Ureter (tissue), 1 donor: ENCODE measurements around the gene PRR16. TPM values are rescaled to one million over a fixed set of nuclear protein-coding genes. Genes with fewer than 3 reads are reported as not detected.

Experiments
- DNase-seq: peaks from one replicate; pipeline ENCODE4 v3.0.0-alpha.2; 2020; ENCODE audit warnings: low spot score
- total RNA-seq: library from RNA; stranded (reverse); gene quantifications from one replicate; pipeline ENCODE4 v1.2.4, GENCODE V29; 2023
- donor health status: DM: yes; HTN: yes; CAD: no.

Gene PRR16
- total RNA-seq, 1 donor from 2014 or later, result 4.2 TPM

GRCh38 chr5:120463006-120463680 is 957 bp upstream of the PRR16 start:
- no peak for DNase-seq

DNA sequence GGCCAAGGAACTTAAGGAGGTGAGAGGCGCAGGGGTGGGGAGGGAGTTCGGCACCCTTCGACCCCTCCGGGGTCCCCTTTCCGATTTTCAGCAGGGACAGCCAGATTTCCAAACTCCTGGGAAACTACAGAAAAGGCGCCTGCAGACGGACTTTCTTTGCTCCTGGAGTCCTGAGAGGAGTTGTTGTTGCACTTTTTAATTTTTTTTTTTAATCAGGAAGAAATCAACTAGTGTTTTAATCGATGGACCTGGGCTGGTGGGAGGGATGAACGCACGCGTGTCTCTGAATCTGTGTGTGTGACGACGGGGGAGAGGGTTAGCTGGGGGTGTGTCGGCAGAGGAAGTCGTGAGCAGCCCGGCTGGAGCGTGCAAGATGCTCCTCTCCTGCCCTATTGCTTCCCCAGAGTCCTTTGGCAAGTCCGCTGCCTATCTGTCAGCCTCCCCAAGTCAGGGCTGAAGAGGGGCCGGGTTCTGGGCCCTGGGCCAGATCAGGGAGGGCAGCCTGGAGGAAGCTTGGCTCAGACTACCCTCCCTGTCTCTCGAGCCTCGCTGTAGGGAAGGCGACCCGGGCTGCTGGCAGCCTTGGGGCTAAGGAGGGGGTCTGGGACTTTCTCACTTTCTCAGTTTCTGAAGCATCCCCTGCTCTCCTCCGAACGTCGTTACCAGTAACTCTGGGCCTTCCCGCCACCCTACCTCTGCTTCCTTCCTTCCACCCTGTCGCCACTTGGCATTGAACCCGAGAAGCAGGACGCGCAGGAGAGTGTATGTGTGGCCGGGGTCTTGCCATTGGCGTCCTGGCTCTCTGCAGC is 731 bp downstream of the PRR16 start:
- DNase-seq, result peak; percentile 43

- peak; percentile 45 for DNase-seq
Measured at GRCh38 chr5:120465436-120465961, 1.4 kb downstream of the PRR16 start.

DNA sequence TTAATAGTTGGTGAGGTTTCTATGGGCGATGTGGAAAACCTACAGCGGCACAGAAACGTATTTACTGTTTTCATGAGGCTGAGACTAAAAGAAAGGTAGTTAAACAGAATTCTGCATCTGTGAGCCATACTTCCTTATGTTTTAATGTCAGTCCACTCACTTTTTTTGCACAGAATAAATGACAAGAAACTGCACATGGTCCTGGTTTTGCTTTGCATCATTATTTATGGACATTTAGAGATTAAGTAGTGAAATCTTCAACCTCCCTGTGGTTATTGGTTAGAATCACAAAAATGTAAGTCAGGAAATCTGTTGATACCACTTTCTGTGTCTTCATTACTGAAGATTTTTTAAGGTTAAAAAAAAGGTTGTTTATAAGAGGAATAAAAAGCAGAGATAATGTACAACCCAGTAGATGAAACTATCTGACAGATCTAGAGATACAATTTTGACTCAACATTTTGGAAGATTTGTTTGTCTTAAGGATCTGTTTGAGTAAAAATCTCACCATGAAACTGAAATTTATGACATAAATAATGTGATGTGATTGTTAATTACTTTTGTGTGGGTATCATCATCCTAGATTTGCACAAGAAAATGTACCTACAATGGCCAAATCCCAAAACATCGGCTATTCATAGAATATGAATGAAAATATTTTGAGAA is 2.4 kb downstream of the PRR16 start:
- no peak for DNase-seq

GRCh38 chr5:120471971-120472370 is 7.9 kb downstream of the PRR16 start:
- DNase-seq, result no peak

DNA sequence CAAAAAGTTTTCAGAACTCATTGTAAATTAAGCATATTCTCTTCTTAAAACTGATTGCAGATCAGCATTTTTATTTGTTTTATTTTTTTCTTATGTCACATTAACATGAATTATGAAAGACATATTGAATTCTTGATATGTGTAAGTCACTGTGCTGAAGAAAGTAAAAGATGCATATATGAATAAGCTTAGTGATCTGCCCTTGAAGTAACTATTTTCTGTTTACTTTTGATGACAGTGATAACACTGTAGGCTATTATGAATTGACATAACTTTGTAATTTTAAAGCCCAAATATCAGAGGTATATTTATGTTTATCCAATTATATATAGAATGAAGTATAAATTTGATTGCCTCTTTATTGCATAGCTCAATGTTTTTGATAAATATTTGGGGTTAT is 8.8 kb downstream of the PRR16 start:
- no peak for DNase-seq

DNA sequence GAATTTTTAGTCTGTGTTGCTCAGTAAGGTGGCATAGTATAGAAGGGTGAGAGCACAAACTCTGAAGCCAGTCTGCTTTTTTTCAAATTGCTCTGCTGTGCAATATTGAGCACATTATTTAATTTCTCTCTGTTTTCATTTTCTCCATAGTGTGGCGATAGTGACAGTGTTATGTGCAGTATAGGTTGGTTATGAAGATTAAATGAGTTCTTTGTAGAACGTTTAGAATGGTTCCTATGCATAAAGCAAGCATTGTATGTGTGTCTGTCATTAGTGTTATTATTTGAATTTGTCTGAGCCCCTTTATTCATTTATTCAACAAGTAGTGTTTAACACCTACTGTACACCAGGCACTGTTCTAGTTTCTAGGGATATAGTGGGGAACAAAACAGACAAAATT is 9.2 kb downstream of the PRR16 start:
- DNase-seq, result no peak

DNA sequence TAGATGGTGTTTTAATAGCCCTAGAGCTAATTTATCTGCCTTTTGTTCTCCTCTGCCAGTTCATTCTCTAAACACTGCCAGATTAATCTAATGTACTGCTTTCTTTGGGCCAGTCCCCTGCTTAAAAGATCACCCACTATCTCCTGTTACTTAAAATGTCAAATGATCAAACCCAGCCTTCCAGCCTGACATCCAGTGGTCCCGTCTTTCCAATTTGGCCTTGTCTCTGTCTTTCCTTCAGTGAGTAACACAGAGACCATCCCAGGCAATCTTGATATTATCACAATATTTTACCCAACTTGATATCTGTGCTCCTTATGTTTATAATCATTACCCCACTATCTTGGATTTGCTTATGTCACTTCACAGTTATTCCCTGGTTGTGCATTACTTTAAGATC is 12.0 kb downstream of the PRR16 start:
- no peak for DNase-seq

DNA sequence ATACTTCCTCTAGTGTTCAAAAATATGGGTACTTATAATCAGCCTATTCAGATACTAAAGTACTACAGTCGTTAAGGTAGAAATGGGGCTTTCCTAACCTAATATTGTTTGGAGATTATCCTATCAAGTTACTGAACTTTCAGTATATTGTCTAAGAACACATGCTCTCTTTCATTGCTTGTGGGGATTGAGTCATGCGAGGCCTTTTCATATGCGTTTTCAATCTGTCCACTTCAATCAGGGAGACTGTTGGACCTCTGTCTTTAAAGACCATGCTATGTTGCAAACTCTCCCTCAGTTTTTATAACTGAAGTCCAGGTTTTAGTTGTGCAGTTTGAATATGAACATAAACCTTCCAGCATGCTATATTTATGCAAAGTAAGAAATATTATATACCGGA is 15.0 kb downstream of the PRR16 start:
- no peak for DNase-seq

DNA sequence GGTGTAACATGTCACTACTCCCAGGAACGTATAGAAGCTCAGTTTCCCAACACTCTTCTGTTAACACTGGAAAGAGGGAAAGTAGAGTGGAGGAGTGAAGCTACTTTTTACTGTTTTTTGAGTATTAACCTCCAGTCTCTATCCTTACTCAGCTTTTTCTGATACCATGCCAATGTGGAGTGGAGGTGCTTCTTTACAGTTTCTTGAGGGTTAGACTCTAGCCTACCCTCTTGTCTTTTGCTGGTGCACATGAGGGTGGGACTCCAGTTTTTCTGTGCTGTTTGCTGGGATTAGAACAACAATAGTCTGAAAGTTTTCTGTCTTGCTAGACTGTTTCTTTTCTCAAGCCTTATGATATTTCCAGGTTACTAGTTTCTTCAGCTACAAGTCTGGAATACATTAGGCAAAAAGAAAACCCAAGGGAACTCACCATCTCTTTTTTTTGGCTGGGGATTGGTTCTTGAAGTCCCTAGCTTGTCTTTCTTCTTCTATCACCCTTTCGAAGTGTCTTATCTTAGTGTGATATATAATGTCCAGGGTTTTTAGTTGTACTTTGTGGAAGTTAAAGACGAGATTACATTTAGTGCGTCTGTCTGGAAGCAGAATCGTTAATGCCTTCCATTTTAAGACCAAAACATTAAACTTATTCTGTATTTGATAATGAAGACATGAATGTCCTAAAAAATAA is 35.9 kb downstream of the PRR16 start:
- DNase-seq, result no peak

- no peak for DNase-seq
Measured at GRCh38 chr5:120502531-120502930, 38.4 kb downstream of the PRR16 start.

GRCh38 chr5:120503341-120503740 is 39.2 kb downstream of the PRR16 start:
- DNase-seq, result no peak

DNA sequence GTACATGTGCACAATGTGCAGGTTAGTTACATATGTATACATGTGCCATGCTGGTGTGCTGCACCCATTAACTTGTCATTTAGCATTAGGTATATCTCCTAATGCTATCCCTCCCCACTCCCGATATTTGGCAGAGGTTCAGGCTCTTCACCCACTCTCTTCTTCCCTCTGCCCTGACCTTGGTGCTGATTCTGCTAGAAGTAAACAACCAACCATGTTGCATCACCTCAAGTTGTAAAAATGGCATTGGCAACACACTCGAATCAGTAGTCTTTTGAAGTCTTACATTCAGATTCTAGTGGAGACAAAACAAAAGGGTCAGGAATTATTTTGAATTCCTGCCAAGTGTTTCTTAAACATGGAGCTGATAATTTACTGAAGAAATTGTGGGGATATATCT is 40.0 kb downstream of the PRR16 start:
- DNase-seq, result no peak

DNA sequence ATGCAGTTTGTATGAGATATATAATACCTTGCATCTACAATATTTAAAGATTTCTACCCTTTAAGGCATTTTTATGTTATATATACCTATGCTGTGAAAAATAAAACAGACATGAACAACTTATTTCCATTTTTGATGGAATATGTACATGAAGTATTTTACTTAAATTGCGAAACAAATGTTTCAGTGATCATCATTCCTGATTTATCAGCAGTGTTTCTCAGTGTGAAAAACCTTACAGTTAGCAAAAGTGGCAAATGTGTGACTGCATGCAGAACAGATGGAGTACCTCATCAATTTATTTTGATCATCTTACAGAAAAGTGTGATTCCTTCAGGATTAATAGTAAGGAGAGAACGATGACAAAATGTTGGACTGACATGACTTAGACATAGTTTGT is 43.1 kb downstream of the PRR16 start:
- no peak for DNase-seq

DNA sequence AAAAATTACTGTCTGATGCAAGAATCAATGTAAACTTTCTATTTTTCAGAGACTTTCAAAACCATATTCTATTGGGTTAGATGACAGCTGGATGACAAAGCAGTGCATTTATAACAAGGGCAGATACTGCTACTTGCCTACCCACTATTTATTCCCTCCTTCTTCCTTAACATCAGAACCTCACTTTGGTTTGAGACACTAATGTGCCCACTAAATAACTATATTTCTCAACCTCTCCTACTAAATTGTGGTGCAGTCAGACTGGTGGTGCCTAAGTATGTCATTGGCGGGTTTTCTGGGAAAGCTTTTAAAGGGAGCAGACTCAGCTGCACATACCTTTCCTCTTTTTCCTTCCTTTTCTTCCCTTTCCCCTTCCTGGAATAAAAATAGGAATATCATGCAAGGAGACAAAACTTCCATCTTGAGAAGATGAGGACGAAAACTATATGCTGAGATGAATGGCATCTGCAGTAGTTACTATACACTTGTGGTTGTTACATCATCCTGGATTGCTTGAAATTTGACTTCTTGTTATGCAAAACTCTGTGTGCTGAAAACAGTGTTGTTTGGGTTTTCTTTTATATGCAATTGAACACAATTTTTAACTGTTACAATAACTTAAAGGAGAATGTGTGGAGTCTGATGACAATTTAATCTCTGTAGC is 43.8 kb downstream of the PRR16 start:
- DNase-seq, result no peak

- DNase-seq, result no peak
Measured at GRCh38 chr5:120509053-120509452, 45.0 kb downstream of the PRR16 start.

- no peak for DNase-seq
Measured at GRCh38 chr5:120510098-120510637, 46.1 kb downstream of the PRR16 start.

GRCh38 chr5:120510994-120511686 is 47.0 kb downstream of the PRR16 start:
- DNase-seq, result no peak

DNA sequence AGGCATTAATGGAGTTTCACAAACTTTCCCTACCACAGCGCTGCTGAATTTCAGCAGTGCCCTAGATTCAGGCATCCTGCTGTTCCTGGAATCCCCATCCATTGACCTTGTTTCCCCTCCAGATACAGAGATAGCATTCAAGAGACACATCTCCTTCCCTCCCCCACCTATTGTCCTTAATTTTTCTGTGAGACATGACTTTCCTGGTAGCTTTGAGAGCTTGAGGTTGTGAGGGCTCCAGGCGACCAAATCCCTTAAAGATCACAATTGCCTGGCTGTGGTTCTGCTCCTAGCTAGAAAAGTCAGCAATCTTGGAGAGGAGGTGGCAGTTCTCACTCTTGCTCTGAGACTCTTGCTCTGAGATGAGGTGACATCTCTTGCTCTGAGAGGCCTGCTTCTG is 48.0 kb downstream of the PRR16 start:
- no peak for DNase-seq

DNA sequence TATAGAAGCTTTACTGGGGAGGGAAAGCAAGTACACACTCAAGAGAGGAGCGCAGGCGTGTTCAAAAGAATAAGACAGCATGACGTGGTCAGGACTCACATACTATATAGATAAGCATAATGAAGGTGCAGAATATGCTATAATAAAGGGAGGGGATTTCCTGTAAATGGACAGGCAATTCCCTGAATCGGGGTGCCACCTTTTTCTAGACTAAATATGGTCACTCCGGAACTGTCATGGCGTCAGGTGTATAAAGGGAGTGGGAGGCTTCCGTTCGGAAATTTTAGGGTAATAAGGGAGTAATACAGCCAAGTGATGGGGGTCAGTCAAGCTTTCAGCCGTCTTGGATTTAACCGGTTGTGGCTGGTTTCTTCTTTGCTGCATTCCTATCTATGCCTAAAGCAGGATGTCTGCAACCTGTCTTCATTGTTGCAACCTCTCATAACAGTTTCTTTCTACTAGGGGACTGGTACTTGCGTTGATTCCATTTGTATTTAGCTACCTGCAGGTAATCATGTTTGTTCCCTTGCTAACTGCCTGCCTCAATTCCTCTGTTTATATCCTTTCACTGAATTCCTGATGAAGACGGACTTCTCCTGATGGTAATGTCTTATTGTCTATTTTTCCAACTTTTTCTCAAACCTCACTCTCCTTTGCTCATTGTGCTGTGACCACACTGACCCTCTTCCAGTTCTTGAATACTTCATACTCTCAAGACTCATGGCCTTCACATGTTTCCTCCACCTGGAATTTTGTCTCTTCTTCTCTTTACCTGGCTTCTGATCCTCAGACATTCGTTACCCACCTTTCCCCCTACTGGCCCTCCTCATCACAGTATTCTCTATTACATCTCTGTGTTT is 48.9 kb downstream of the PRR16 start:
- DNase-seq, result no peak
